ENCODE results near the gene PHPT1. TPM values are rescaled to one million over a fixed set of nuclear protein-coding genes. Genes with fewer than 3 reads are reported as not detected.

The PHPT1 gene
- total RNA-seq, 4 donors from 2014 or later, result 98.8 to 204 (median 152) TPM

DNA sequence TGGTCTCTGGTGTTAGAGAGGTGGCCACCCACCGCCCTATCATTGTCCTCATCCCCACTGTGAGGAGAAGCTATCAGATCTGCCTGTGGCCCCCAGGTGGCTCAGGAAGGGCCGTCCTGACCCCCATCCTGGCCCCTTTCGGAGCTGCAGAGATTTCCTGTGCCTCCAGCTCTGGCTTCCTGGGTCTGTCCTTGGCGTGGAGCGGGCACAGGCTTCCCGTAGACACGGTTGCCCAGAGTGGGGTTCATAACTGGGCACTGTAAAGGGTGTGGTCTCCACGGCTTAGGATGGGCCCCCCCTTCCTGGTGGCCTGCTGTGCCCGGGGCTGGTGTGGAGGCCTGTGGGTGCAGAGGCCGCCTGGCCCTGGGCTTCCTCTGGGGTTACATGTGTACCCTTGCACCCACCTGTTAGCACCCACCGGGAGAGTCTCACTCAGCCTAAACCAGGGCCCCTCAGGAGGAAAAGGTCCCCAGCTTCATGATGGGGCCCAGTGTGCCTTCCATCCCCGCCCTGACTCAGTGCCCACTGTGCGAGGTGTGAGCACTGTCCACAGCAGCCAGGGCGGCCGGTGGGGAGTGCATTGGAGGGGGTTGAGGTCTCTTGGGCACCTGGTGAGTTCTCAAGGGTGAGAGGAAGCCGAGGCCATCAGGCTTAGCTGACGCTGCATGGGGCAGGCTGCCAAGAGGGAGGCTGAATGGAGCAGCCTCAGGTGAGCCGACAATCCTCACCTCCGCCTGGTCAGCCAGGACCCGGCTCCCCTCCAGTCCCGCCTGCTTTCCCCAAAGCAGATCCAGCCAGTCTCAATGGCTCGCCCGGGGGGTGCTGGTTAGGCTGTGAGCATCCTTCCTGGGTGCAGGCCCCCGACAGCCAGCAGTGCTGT is 22.3 kb upstream of the PHPT1 start:
- Histone ChIP-seq H3K27me3 (no peaks in the 10 kb centered on the region), H3K9me3 (no peaks in the 10 kb centered on the region), H3K4me3 (no peak overlapping the region), H3K4me1 (no peaks in the 10 kb centered on the region), H3K36me3 (peaks cover 3 to 63% of the 10 kb centered on the region in 2 donors), H3K27ac (no peak overlapping the region)
- in situ Hi-C loops (cut with MboI; ENCODE audit: low sequenced_read_pairs in 4 of 4) (no loop called here), intact Hi-C loops (cut with DNase I; ENCODE audit: low total_unique reads) (no loop called here)
- no peak for ATAC-seq
- TF ChIP-seq, protein P1, sequence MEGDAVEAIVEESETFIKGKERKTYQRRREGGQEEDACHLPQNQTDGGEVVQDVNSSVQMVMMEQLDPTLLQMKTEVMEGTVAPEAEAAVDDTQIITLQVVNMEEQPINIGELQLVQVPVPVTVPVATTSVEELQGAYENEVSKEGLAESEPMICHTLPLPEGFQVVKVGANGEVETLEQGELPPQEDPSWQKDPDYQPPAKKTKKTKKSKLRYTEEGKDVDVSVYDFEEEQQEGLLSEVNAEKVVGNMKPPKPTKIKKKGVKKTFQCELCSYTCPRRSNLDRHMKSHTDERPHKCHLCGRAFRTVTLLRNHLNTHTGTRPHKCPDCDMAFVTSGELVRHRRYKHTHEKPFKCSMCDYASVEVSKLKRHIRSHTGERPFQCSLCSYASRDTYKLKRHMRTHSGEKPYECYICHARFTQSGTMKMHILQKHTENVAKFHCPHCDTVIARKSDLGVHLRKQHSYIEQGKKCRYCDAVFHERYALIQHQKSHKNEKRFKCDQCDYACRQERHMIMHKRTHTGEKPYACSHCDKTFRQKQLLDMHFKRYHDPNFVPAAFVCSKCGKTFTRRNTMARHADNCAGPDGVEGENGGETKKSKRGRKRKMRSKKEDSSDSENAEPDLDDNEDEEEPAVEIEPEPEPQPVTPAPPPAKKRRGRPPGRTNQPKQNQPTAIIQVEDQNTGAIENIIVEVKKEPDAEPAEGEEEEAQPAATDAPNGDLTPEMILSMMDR (IDR thresholded peaks at IDR 0.05 in 4 of 5, conservative IDR thresholded peaks at IDR 0.05 in 1 of 5), result no peak
- TF ChIP-seq POLR2A (IDR thresholded peaks at IDR 0.05), result no peak
- DNase-seq, result no peak

DNA sequence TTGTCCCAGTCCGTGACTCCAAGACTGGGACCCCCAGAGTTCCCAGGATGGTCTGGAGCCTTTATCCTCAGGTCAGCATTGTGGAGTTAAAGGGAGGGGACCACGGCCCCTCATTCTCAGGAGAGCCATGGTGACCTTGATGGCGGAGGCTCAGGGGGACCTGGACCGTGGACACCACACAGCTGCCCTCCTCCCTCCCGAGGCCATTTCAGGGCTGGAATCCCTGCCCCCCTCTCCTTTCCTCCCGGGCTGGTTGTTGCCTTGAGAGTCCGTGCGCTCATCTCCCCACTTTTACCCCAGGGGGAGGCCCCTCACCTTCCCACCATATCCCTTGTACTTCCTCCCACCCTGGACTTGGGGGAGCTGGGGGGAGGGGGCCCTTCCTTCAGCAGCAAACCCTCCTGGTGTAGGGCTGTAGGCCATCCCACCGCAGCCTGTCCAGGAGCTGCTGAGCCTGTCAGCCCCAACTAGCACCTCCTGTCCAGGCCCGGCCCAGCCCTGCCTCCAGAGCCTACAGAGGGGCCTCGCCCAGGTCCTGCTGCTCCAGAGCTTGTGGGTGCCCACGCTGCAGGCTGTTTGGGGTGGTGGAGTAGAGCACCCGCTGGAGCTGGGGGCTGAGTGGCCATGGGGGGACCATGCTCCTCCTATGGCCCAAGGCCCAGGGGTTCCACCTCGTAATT is 21.3 kb upstream of the PHPT1 start:
- intact Hi-C loops (cut with DNase I; ENCODE audit: low total_unique reads), result no loop called here
- Histone ChIP-seq H3K27me3 (no peaks in the 10 kb centered on the region), H3K9me3 (no peaks in the 10 kb centered on the region), H3K4me3 (no peak overlapping the region), H3K4me1 (peaks cover 0 to 4% of the 10 kb centered on the region in 2 donors), H3K27ac (no peak overlapping the region), H3K36me3 (peaks cover 3 to 71% of the 10 kb centered on the region in 2 donors)
- TF ChIP-seq POLR2A (IDR thresholded peaks at IDR 0.05), result no peak
- TF ChIP-seq, protein P1 (IDR thresholded peaks at IDR 0.05 in 4 of 5, conservative IDR thresholded peaks at IDR 0.05 in 1 of 5), result no peak
- DNase-seq (no peak), ATAC-seq (no peak)
- in situ Hi-C loops (cut with MboI; ENCODE audit: low sequenced_read_pairs in 4 of 4), result no loop called here

- H3K27me3 ChIP-seq, result no peaks in the 10 kb centered on the region
- peaks cover 0 to 4% of the 10 kb centered on the region in 2 donors for H3K4me1 ChIP-seq
- H3K4me3 ChIP-seq, result no peak overlapping the region
- no peaks in the 10 kb centered on the region for H3K9me3 ChIP-seq
- H3K27ac ChIP-seq, result no peak overlapping the region
- no peak for ATAC-seq
- intact Hi-C loops (cut with DNase I; ENCODE audit: low total_unique reads), result no loop called here
- peaks cover 3 to 70% of the 10 kb centered on the region in 2 donors for H3K36me3 ChIP-seq
- no peak for DNase-seq
- TF ChIP-seq, protein P1 (IDR thresholded peaks at IDR 0.05 in 4 of 5, conservative IDR thresholded peaks at IDR 0.05 in 1 of 5), result no peak
- no peak for TF ChIP-seq POLR2A (IDR thresholded peaks at IDR 0.05)
- in situ Hi-C loops (cut with MboI; ENCODE audit: low sequenced_read_pairs in 4 of 4), result no loop called here
Measured at GRCh38 chr9:136828474-136829140, 20.6 kb upstream of the PHPT1 start.

- intact Hi-C loops (cut with DNase I; ENCODE audit: low total_unique reads) (no loop called here), in situ Hi-C loops (cut with MboI; ENCODE audit: low sequenced_read_pairs in 4 of 4) (no loop called here)
Measured at GRCh38 chr9:136829412-136829811, 19.8 kb upstream of the PHPT1 start.

More at GRCh38 chr9:136829412-136829811, 19.8 kb upstream of the PHPT1 start:
- H3K4me3 ChIP-seq, result no peak overlapping the region
- TF ChIP-seq, protein P1 (IDR thresholded peaks at IDR 0.05 in 4 of 5, conservative IDR thresholded peaks at IDR 0.05 in 1 of 5), result no peak
- TF ChIP-seq POLR2A (IDR thresholded peaks at IDR 0.05), result no peak
- DNase-seq (no peak), ATAC-seq (no peak)
- peaks cover 0 to 64% of the 10 kb centered on the region in 2 donors for H3K36me3 ChIP-seq
- no peak overlapping the region for H3K27ac ChIP-seq
- H3K27me3 ChIP-seq, result no peaks in the 10 kb centered on the region
- H3K9me3 ChIP-seq, result no peaks in the 10 kb centered on the region
- H3K4me1 ChIP-seq, result peaks cover 0 to 4% of the 10 kb centered on the region in 2 donors

All from gastrocnemius medialis (tissue), 4 donors.